ENCODE measurements around the gene RP2. TPM values are rescaled to one million over a fixed set of nuclear protein-coding genes. Genes with fewer than 3 reads are reported as not detected.
A peak's percentile ranks its signal among the peaks of the same experiment; 100 is the strongest.

RP2 gene
- total RNA-seq, 1 donor from 2014 or later = 11.8 TPM

GRCh38 chrX:46917622-46918021, 80.8 kb downstream of the RP2 start:
- no peak for DNase-seq (ENCODE audit: low read depth, low spot score)
- H3K4me3 Mint-ChIP-seq = peak overlapping the region; percentile 48
- H3K4me1 Mint-ChIP-seq = peaks cover 26% of the 10 kb centered on the region
- H3K36me3 Mint-ChIP-seq (ENCODE audit: low read depth) = peaks cover 18% of the 10 kb centered on the region
- H3K9me3 Mint-ChIP-seq = peaks cover 16% of the 10 kb centered on the region
- no peak overlapping the region for H3K27ac Mint-ChIP-seq (ENCODE audit: unreplicated experiment)
- H3K27me3 Mint-ChIP-seq (ENCODE audit: low read depth) = no peaks in the 10 kb centered on the region
- TF ChIP-seq CTCF (conservative IDR thresholded peaks at IDR 0.05) = no peak

GRCh38 chrX:46918434-46918833, 81.6 kb downstream of the RP2 start:
- Mint-ChIP-seq H3K27me3 (ENCODE audit: low read depth) (no peaks in the 10 kb centered on the region), H3K4me3 (no peak overlapping the region), H3K9me3 (peaks cover 16% of the 10 kb centered on the region), H3K36me3 (ENCODE audit: low read depth) (peaks cover 18% of the 10 kb centered on the region), H3K27ac (ENCODE audit: unreplicated experiment) (no peak overlapping the region), H3K4me1 (peaks cover 25% of the 10 kb centered on the region)
- no peak for DNase-seq (ENCODE audit: low read depth, low spot score)
- no peak for TF ChIP-seq CTCF (conservative IDR thresholded peaks at IDR 0.05)

- TF ChIP-seq CTCF (conservative IDR thresholded peaks at IDR 0.05) = no peak
Observed at GRCh38 chrX:46920235-46920634, 83.4 kb downstream of the RP2 start.

GRCh38 chrX:46922611-46923010, 85.8 kb downstream of the RP2 start:
- H3K4me1 Mint-ChIP-seq = peaks cover 10% of the 10 kb centered on the region
- H3K36me3 Mint-ChIP-seq (ENCODE audit: low read depth) = peaks cover 18% of the 10 kb centered on the region
- no peak for TF ChIP-seq CTCF (conservative IDR thresholded peaks at IDR 0.05)
- H3K9me3 Mint-ChIP-seq = peaks cover 16% of the 10 kb centered on the region
- no peak for DNase-seq (ENCODE audit: low read depth, low spot score)
- no peak overlapping the region for H3K4me3 Mint-ChIP-seq
- H3K27me3 Mint-ChIP-seq (ENCODE audit: low read depth) = no peaks in the 10 kb centered on the region
- no peak overlapping the region for H3K27ac Mint-ChIP-seq (ENCODE audit: unreplicated experiment)

More at GRCh38 chrX:46920235-46920634, 83.4 kb downstream of the RP2 start:
- DNase-seq (ENCODE audit: low read depth, low spot score) = no peak
- no peak overlapping the region for H3K27ac Mint-ChIP-seq (ENCODE audit: unreplicated experiment)
- H3K4me1 Mint-ChIP-seq = peaks cover 11% of the 10 kb centered on the region
- peaks cover 18% of the 10 kb centered on the region for H3K36me3 Mint-ChIP-seq (ENCODE audit: low read depth)
- H3K27me3 Mint-ChIP-seq (ENCODE audit: low read depth) = no peaks in the 10 kb centered on the region
- peaks cover 16% of the 10 kb centered on the region for H3K9me3 Mint-ChIP-seq
- H3K4me3 Mint-ChIP-seq = no peak overlapping the region

GRCh38 chrX:46927718-46928117, 90.9 kb downstream of the RP2 start:
- Mint-ChIP-seq H3K27ac (ENCODE audit: unreplicated experiment) (no peak overlapping the region), H3K9me3 (peaks cover 11% of the 10 kb centered on the region), H3K4me3 (no peak overlapping the region), H3K4me1 (peaks cover 3% of the 10 kb centered on the region), H3K36me3 (ENCODE audit: low read depth) (peaks cover 14% of the 10 kb centered on the region), H3K27me3 (ENCODE audit: low read depth) (no peaks in the 10 kb centered on the region)
- TF ChIP-seq CTCF (conservative IDR thresholded peaks at IDR 0.05) = no peak
- no peak for DNase-seq (ENCODE audit: low read depth, low spot score)

Data from neural crest cell (in vitro differentiated cells).